ENCODE measurements around the gene FBXW5.
A peak's percentile ranks its signal among the peaks of the same experiment; 100 is the strongest.

FBXW5 gene

GRCh38 chr9:136947955-136948510, 3.5 kb upstream of the FBXW5 start:
- DNase-seq (peak; percentile 62), ATAC-seq (no peak)

- peak; percentile 4 for DNase-seq
- ATAC-seq = no peak
Measured at GRCh38 chr9:136947028-136947891, 2.7 kb upstream of the FBXW5 start.

GRCh38 chr9:136946228-136947027, 1.9 kb upstream of the FBXW5 start:
- ATAC-seq (no peak), DNase-seq (peak; percentile 5)

- no peak for DNase-seq
- ATAC-seq = no peak
Measured at GRCh38 chr9:136945333-136946227, 1.0 kb upstream of the FBXW5 start.

DNA sequence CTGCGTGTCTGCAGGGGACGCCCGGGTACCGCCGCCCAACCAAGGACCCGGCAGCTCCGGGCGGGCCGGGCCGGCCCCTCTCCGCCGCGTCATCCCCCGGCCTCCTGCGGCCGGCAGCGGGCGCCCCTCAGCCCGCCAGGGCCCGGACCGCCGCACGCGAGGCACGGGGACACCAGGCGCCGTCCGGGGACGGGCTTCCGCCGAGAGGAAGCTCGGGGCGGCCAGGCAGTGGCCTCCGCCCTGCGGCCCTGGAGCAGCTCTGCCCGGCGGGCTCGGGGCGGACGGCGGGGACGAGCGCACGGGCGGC, 373 bp downstream of the FBXW5 start:
- DNase-seq = peak; percentile 56
- peak; percentile 41 for ATAC-seq

DNA sequence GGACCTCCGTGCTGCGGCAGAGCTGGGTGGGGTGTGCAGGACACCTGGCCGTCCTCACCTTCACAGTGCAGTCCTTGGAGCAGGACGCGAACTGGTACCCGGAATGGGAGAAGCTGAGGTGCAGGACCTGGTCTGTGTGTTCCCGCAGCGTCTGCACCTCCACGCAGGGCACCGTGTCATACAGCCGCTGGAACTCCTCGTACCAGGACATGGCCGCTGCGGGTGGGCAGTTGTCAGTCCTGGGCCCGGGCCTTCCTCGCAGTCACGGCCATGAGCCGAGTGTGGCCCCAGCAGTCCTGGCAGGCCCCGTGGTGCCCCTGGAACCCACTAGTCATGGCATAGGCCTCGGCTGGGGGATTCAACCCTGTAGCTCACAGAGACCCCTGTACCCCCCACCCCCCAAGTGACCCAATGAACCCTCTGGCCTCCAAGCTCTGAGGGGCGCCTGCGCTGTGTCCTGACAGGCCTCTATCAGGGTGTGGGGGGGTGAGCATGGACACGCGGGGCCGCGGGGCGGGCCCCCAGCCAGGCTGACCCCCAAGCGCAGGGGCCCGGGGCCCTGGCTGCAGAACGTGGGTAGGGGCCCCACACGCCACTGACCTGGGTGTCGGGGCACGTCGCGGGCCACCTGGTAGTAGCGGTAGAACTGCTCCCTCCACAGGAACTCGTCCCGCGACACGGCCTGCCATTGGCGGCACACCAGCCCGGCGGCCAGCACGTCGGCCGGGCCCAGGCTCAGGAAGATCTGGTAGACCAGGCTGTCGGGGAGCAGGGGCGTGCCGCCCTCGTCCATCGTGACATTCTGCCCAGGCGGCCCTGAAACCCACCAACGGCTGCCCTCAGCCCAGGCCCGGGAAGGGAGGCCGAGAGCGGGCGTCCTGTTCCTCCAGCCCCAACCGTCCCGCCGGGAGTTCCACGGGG, 987 bp downstream of the FBXW5 start:
- DNase-seq = peak; percentile 57
- ATAC-seq = peak; percentile 16

DNA sequence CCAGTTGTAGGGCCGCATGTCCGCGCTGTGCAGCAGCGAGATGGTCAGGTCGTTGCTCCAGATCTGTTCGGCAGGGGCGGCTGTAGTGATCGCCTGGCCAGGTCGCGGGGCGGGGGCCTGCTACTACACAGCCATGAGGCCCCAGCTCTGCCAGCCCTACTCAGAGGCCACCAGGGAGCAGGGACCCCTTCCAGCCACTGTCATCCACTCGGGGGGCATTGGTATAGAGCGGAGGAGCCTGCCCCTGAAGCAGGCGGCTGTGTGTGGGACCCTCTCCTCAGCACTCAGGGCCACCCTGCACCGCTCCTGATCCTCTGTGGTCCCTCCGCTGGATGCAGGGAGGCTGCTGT, 1.7 kb downstream of the FBXW5 start:
- no peak for ATAC-seq
- DNase-seq = no peak

DNA sequence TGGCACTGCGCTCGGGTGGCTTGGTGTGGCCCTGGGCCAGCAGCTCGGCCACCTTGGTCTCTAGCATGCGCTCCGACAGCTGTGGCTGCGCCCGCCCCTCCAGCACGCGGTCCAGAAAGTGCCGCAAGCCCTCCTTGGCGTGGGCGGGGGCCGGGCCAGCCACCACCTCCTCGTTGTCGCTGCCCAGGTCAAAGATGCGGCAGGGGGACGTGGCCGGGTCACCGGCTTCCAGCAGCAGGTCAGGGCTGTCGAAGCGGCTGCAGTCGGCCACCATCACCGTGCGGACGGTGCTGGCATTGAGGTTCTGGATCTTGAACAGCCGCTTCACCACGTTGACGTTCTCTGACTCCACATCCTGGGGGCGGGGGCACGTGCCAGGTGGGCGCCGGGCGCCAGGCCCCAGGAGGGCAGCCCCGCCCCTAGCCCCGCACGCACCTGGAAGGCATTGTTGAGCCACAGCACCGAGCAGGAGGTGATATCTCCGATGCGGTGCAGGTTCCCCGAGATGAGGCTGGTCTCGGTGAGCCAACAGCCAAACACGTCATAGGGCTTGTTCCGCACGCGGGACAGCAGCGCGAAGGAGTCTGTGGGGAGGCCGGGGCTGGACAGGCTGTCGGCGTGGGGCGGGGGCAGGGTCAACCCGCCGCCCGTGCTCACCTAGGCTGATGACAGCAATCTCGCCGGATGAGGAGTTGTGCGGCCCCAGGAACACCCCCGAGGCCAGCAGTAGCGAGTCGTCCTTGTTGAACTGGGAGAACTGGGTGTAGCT, 2.2 kb downstream of the FBXW5 start:
- ATAC-seq = no peak
- no peak for DNase-seq

GRCh38 chr9:136941231-136942111, 3.1 kb downstream of the FBXW5 start:
- ATAC-seq (no peak), DNase-seq (no peak)

DNA sequence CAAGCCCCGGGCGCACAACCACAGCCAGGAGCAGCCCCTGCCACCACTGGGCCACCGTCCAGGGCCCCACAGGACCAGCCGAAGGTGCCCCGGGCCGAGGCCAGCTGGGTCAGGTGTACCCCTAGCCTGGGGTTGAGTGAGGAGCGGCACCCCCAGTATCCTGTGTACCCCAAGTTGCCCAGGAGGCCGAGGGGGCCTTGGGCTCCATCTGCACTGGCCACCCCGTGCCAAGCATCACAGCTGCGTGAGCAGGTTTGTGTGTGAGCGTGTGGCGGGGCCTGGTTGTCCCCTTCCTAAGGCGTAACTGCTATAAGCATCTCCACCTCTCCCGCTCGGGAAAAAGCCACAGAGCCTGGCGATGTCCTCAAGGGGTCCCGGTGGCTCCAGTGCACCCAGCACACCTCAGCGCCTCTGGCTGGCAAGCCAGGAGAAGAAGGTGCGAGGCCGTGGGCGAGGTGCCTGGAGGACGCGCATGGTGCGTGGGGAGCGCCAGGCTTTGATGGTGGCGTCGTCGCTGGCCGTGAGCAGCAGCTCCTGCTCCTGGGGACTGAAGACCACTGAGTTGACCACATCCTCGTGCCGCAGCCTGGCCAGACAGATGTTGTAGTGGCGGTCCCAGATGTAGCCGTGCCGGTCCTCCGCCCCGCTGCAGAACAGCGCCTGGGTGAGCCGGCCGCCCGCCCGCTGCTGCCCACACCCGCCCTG, 3.9 kb downstream of the FBXW5 start:
- ATAC-seq (no peak), DNase-seq (no peak)

DNA sequence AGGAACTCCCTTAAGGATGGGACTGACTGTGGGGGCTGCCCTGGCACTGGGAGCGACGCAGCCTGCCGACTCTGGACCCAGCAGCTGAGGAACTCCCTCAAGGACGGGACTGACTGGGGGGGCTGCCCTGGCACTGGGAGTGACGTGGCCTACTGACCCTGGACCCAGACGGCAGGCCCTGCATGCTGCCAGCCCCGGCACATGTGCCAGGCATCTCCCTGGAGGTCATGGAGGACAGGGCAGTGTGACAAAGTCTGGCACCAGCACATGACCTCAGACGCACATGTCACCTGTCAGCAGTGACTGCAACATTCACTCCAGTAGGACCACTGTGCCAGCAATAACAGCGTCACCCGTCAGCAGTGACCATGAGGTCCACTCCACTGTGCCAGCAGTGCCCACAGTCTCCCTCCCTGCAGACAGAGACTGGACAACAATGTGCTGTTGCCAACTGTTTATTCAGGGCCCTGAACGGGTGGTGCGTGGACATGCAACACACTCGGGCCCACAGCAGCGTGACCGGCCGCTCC, 4.5 kb downstream of the FBXW5 start:
- ATAC-seq = no peak
- no peak for DNase-seq

DNA sequence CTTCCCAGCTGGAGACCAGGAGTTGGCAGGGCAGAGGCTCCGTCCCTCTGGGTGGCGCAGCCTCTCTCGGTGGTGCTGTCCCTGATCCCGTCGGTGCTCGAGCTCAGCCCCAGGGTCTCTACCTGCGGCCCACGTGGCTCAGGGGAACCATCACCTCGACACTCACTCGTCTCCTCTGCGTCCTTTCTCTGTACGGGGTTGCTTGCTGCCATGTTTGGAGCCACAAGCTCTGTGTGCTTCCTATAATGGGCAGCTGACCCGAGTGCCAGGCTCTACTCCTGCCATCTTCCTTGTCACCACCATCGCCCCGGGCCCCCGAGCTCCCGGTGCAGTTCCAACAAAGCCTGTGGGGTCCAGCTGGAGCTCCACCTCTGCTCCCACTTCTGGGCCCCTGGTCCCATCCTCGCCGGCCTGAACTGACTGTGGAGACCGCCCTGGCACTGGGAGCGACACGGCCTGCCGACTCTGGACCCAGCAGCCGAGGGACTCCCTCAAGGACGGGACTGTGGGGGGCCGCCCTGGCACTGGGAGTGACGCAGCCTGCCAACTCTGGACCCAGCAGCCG, 5.0 kb downstream of the FBXW5 start:
- DNase-seq (no peak), ATAC-seq (no peak)

- DNase-seq (no peak), ATAC-seq (no peak)
Measured at GRCh38 chr9:136937186-136938001, 7.1 kb downstream of the FBXW5 start.

DNA sequence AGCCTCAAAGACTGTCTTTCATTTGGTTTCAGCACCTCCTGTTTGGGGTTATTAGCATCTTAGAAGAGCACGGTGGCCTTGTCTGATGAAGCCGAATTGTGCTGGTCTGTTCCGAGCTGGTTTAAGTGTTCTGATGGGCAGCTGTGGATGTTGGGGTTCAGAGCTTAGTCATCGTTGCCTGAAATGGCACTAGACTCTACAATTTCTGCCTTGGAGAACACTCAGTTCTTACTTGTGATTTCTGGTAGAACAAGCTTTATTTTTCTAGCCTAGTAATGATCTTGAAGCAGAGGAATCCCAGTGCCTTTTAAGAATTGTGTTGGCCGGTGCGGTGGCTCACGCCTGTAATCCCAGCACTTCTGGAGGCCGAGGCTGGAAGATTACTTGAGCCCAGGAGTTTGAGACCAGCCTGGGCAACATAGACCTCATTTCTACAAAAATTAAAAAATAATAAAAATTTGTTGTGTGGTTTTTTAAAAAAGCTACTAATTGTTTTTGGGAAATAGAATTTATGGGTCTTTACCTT, 7.8 kb downstream of the FBXW5 start:
- DNase-seq = no peak
- no peak for ATAC-seq

- DNase-seq = no peak
- no peak for ATAC-seq
Measured at GRCh38 chr9:136935651-136936050, 8.9 kb downstream of the FBXW5 start.

DNA sequence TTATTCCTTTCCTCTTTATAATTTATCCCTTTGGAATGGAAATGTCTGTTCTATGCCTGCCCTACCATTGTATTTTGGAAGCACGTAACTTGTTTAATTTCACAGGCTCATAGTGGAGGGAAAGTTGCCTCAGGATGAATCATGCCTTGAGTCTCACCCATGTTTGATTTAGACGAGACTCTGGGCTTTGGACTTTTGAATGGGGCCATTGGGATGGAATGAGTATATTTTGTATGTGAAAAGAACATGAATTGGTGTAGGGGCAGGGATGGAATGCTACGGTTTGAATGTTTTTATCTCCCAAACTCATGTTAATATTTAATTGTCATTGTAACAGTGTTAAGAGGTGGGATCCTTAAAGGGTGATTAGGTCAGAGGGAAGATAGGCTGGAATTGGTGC, 10.3 kb downstream of the FBXW5 start:
- no peak for DNase-seq
- ATAC-seq = no peak

- no peak for DNase-seq
- ATAC-seq = no peak
Measured at GRCh38 chr9:136931611-136932130, 12.9 kb downstream of the FBXW5 start.
